HepG2 (cell line): ENCODE results near the gene LRRC8C. TPM values are rescaled to one million over a fixed set of nuclear protein-coding genes. Genes with fewer than 3 reads are reported as not detected.

Experiments
- ATAC-seq: fragments of 200-7000 bp; cut with Tn5 transposase; 3 replicates; pipeline ENCODE4 v1.9.1; 2020; ENCODE audit warnings: mild to moderate bottlenecking, moderate library complexity
- BruUV-seq: library from RNA; stranded (reverse); fragments of 400-500 nt; replicated peaks from 2 replicates; lab custom pipeline; 2021; lab: Mats Ljungman, UMichigan
- CTCF ChIA-PET: fragments of 300-600 bp; formaldehyde crosslinking; extraction: SDS; loops from one replicate; lab custom pipeline; 2021; ENCODE audit warnings: low total read pairs, inconsistent platforms, low intra/inter-chr PET ratio; lab: Yijun Ruan, JAX
- POLR2A ChIA-PET: fragments of 350-600 bp; sonication (Branson Sonifier 250); formaldehyde crosslinking; loops from one replicate; lab custom pipeline; 2020; ENCODE audit warnings: antibody characterized with exemption, inconsistent platforms; lab: Yijun Ruan, JAX
- DNase-seq: peaks from one replicate; pipeline ENCODE4 v3.0.0-alpha.2; 2015; ENCODE audit warnings: low spot score
- FAIRE-seq: peaks from 3 replicates; lab custom pipeline; 2011; peaks lifted over from hg19 to GRCh38; lab: Jason Lieb, UNC
- H2AFZ ChIP-seq: one replicate; pipeline ENCODE4 v1.6.1; 2011; ENCODE audit warnings: low read length, inconsistent platforms
- H3K27ac ChIP-seq: fragments of 300-600 bp; 3 replicates; pipeline ENCODE4 v1.8.0; 2011; ENCODE audit warnings: mixed run types, mild to moderate bottlenecking, mixed read lengths, low read length, inconsistent platforms; ENCODE audit not compliant: insufficient read depth; ENCODE audit errors: extremely low read length
- H3K27me3 ChIP-seq, 2 experiments: fragments of 200-600 bp in 1 of 2; 2 replicates in 1 of 2; 3 replicates in 1 of 2; pipeline versions ENCODE4 v1.6.0 to v1.8.0; 2011; ENCODE audit warnings: low read length in 2 of 2, mild to moderate bottlenecking in 2 of 2, moderate library complexity in 2 of 2, inconsistent platforms in 1 of 2; ENCODE audit not compliant: insufficient read depth in 2 of 2, control insufficient read depth in 1 of 2
- H3K36me3 ChIP-seq, 2 experiments: fragments of 200-600 bp in 1 of 2; replicated peaks in 1 of 2; 2 replicates in 1 of 2; 3 replicates in 1 of 2; pipeline versions ENCODE4 v1.5.1 to v1.8.0; 2011; ENCODE audit warnings: low read length in 2 of 2, inconsistent platforms in 1 of 2; ENCODE audit not compliant: insufficient read depth in 2 of 2, control insufficient read depth in 1 of 2
- H3K4me1 ChIP-seq: 2 replicates; pipeline ENCODE4 v1.5.1; 2012; ENCODE audit warnings: low read length, inconsistent platforms; ENCODE audit not compliant: insufficient read depth
- H3K4me2 ChIP-seq: 2 replicates; pipeline ENCODE4 v1.6.0; 2011; ENCODE audit warnings: low read depth, low read length, inconsistent platforms
- H3K4me3 ChIP-seq, 3 experiments: fragments of 200-600 bp in 1 of 3; sonication (generic), shearing (Covaris generic) in 1 of 3; replicated peaks in 1 of 3; 2 replicates each; pipeline ENCODE4 v1.5.1; 2011 to 2016; ENCODE audit warnings: low read length in 3 of 3, inconsistent platforms in 2 of 3, low read depth in 2 of 3, mild to moderate bottlenecking in 2 of 3, control low read depth in 1 of 3, mixed read lengths in 1 of 3; ENCODE audit not compliant: insufficient read depth in 1 of 3
- H3K79me2 ChIP-seq: one replicate; pipeline ENCODE4 v1.6.1; 2011; ENCODE audit warnings: low read length, inconsistent platforms; ENCODE audit not compliant: insufficient read depth
- H3K9ac ChIP-seq: 2 replicates; pipeline ENCODE4 v1.6.0; 2011; ENCODE audit warnings: mild to moderate bottlenecking, low read depth, low read length, inconsistent platforms; ENCODE audit not compliant: insufficient read depth
- H3K9me3 ChIP-seq: 2 replicates; pipeline ENCODE4 v1.5.1; 2012; ENCODE audit warnings: mild to moderate bottlenecking, low read length
- H4K20me1 ChIP-seq: 2 replicates; pipeline ENCODE4 v1.6.0; 2011; ENCODE audit warnings: inconsistent platforms, mild to moderate bottlenecking, low read length, moderate library complexity; ENCODE audit not compliant: insufficient read depth
- KDM1A ChIP-seq: IDR thresholded peaks from 2 replicates; pipeline ENCODE4 v1.6.1; 2016; ENCODE audit warnings: missing compliant biosample characterization
- NFIC ChIP-seq: IDR thresholded peaks from 2 replicates; pipeline ENCODE4 v1.6.1; 2012; ENCODE audit warnings: mild to moderate bottlenecking, low read length, inconsistent platforms
- SAFB2 ChIP-seq: sonication (generic); formaldehyde crosslinking; IDR thresholded peaks from 2 replicates; pipeline ENCODE4 v1.5.1; 2020; ENCODE audit warnings: missing genetic modification reagents, low read depth, mild to moderate bottlenecking, borderline replicate concordance
- SMAD9 ChIP-seq: sonication (generic); formaldehyde crosslinking; IDR thresholded peaks from 2 replicates; pipeline ENCODE4 v1.5.1; 2020; ENCODE audit warnings: mild to moderate bottlenecking, missing genetic modification reagents
- SSRP1 ChIP-seq: IDR thresholded peaks from 2 replicates; pipeline ENCODE4 v1.6.1; 2016; ENCODE audit warnings: control low read depth
- ZMAT3 ChIP-seq: sonication (generic); formaldehyde crosslinking; conservative IDR thresholded peaks from 2 replicates; pipeline ENCODE4 v1.7.0; 2021; ENCODE audit warnings: missing genetic modification reagents
- ZNF10 ChIP-seq: sonication (generic); formaldehyde crosslinking; IDR thresholded peaks from 2 replicates; pipeline ENCODE4 v1.4.0; 2020; ENCODE audit warnings: mild to moderate bottlenecking, low read depth, missing genetic modification reagents, borderline replicate concordance
- ZNF136 ChIP-seq: sonication (generic); formaldehyde crosslinking; IDR thresholded peaks from 2 replicates; pipeline ENCODE4 v1.8.1; 2022; ENCODE audit warnings: low read depth, mild to moderate bottlenecking, moderate library complexity, missing genetic modification reagents
- ZNF564 ChIP-seq: sonication (generic); formaldehyde crosslinking; IDR thresholded peaks from 2 replicates; pipeline ENCODE4 v1.8.1; 2023; ENCODE audit warnings: mild to moderate bottlenecking, missing genetic modification reagents
- ZNF589 ChIP-seq: sonication (generic); formaldehyde crosslinking; conservative IDR thresholded peaks from 2 replicates; pipeline ENCODE4 v1.8.0; 2022; ENCODE audit warnings: mild to moderate bottlenecking, moderate library complexity, missing genetic modification reagents
- ZNF878 ChIP-seq: sonication (generic); formaldehyde crosslinking; IDR thresholded peaks from 2 replicates; pipeline ENCODE4 v1.8.1; 2023; ENCODE audit warnings: mild to moderate bottlenecking, missing genetic modification reagents, moderate library complexity
- ZUFSP ChIP-seq: sonication (generic); formaldehyde crosslinking; IDR thresholded peaks from 2 replicates; pipeline ENCODE4 v1.9.0; 2021; ENCODE audit warnings: missing genetic modification reagents, mild to moderate bottlenecking, borderline replicate concordance
- WGBS: methylation state at CpG from one replicate; pipeline ENCODE4 v1.1.6; 2017; ENCODE audit warnings: low lambda C conversion rate; 5-methylcytosine and 5-hydroxymethylcytosine counted together
- in situ Hi-C: cut with HindIII; loops from 2 replicates; pipeline ENCODE4 v1.10.0; 2017; ENCODE audit warnings: low pct_unique_long_range_greater_than_20kb; ENCODE audit not compliant: extremely low pct_ligation_motif_present
- intact Hi-C: fragments of 100-400 bp; cut with micrococcal nuclease; formaldehyde crosslinking; loops from one replicate; pipeline ENCODE4 v1.10.0; 2022; ENCODE audit not compliant: unreplicated experiment
- polyA plus RNA-seq, 8 experiments: library from polyadenylated mRNA; depleted of rRNA in 3 of 8; stranded (reverse) in 7 of 8; unstranded in 1 of 8; fragments of >200 nt; fragmentation: Illumina TruSeq in 4 of 8; extraction: Trizol in 4 of 8; gene quantifications; 2 replicates each; pipeline versions ENCODE4 v1.2.1 to v1.2.3, GENCODE V29; 2011 to 2016; ENCODE audit warnings: low read depth in 4 of 8, missing spikeins in 1 of 8, mixed read lengths in 1 of 8; ENCODE audit not compliant: insufficient read depth in 1 of 8
- total RNA-seq, 5 experiments: library from RNA; depleted of rRNA; stranded (reverse); fragments of >200 nt; fragmentation: Illumina TruSeq; extraction: Trizol; gene quantifications; 2 replicates each; pipeline ENCODE4 v1.2.3, GENCODE V29; 2016; ENCODE audit warnings: low read depth in 1 of 5

The LRRC8C gene
- total and polyA plus RNA-seq, 2 of the 13 experiments (the other 11 are each of a cell fraction or from before 2014, with no cell fraction given) = 0.22 to 0.32 TPM

GRCh38 chr1:89760496-89760895, 127.6 kb downstream of the LRRC8C start:
- 0% methylated on average over 3 of the region's 3 CpGs for WGBS
- no peak for TF ChIP-seq ZMAT3 (CRISPR knock-in tag)
- no peak for TF ChIP-seq SMAD9
- no peak for TF ChIP-seq KDM1A (CRISPR knock-in tag)
- TF ChIP-seq ZNF878 (CRISPR knock-in tag) = no peak
- no peak for TF ChIP-seq NFIC
- no peak for TF ChIP-seq SAFB2
- no peak for TF ChIP-seq ZNF10 (CRISPR knock-in tag)
- TF ChIP-seq ZNF589 (CRISPR knock-in tag) = no peak
- TF ChIP-seq ZNF564 (CRISPR knock-in tag) = no peak
- TF ChIP-seq ZUFSP = no peak
- TF ChIP-seq SSRP1 (CRISPR knock-in tag) = no peak
- no peak for TF ChIP-seq ZNF136 (CRISPR knock-in tag)
- TF ChIP-seq, all 625 proteins: peak for 0
- Histone ChIP-seq H3K4me2 (no peak overlapping the region), H3K79me2 (no peaks in the 10 kb centered on the region), H3K27me3 (peaks cover 9 to 38% of the 10 kb centered on the region in 2 experiments), H3K4me1 (peaks cover 32% of the 10 kb centered on the region), H3K9ac (no peak overlapping the region), H4K20me1 (no peaks in the 10 kb centered on the region), H2AFZ (no peak overlapping the region), H3K27ac (no peak overlapping the region), H3K9me3 (no peaks in the 10 kb centered on the region), H3K36me3 (no peaks in the 10 kb centered on the region), H3K4me3 (no peak overlapping the region)
- FAIRE-seq (no peak), ATAC-seq (no peak), DNase-seq (no peak)
- intact Hi-C loops = no loop called here
- no TSS peak for BruUV-seq
- in situ Hi-C loops = loop anchor here (5.0 kb wide), 2 partner anchors 123 to 278 kb away; no protein-coding TSS in a partner anchor
- CTCF ChIA-PET = no interaction called here
- POLR2A ChIA-PET = no interaction called here
